Duodenal mucosa (tissue), 2 donors: ENCODE results near the gene RIPOR3.
"Not testable (repeated sequence)": the region's sequence is repeated elsewhere in the genome, so short reads cannot be mapped to it uniquely, and the experiment has no call there.

ENCODE experiments used
- H3K27ac ChIP-seq: one replicate; pipeline ENCODE4 v1.7.0; 2013; ENCODE audit warnings: low read depth, low read length
- H3K27me3 ChIP-seq, 2 donors: one replicate each; pipeline ENCODE4 v1.7.0; 2013; ENCODE audit warnings: low read length in 2 of 2, control low read depth in 1 of 2; ENCODE audit not compliant: insufficient read depth in 2 of 2, control insufficient read depth in 1 of 2
- H3K36me3 ChIP-seq, 2 donors: one replicate each; pipeline ENCODE4 v1.7.0; 2013; ENCODE audit warnings: low read length in 2 of 2, control low read depth in 1 of 2; ENCODE audit not compliant: insufficient read depth in 2 of 2, control insufficient read depth in 1 of 2
- H3K4me1 ChIP-seq, 2 donors: one replicate each; pipeline ENCODE4 v1.7.0; 2013; ENCODE audit warnings: low read length in 2 of 2, control low read depth in 1 of 2; ENCODE audit not compliant: insufficient read depth in 2 of 2, control insufficient read depth in 1 of 2
- H3K4me3 ChIP-seq, 2 donors: one replicate each; pipeline ENCODE4 v1.7.0; 2013; ENCODE audit warnings: low read length in 2 of 2, low read depth in 1 of 2
- H3K9ac ChIP-seq, 2 donors: one replicate each; pipeline ENCODE4 v1.7.0; 2013; ENCODE audit warnings: low read length in 2 of 2, low read depth in 1 of 2
- H3K9me3 ChIP-seq, 2 donors: one replicate each; pipeline ENCODE4 v1.7.0; 2013; ENCODE audit warnings: low read length in 2 of 2, control low read depth in 1 of 2; ENCODE audit not compliant: control insufficient read depth in 1 of 2

Gene RIPOR3

GRCh38 chr20:50598768-50599167 lies 92.6 kb downstream of the RIPOR3 start:
- not testable (repeated sequence) for H3K9me3 ChIP-seq, H3K4me3 ChIP-seq, H3K36me3 ChIP-seq, H3K27ac ChIP-seq, H3K4me1 ChIP-seq, H3K9ac ChIP-seq
- peaks cover 10 to 15% of the 10 kb centered on the region in 2 donors for H3K27me3 ChIP-seq

- H3K27ac ChIP-seq: no peak overlapping the region
- H3K36me3 ChIP-seq: no peaks in the 10 kb centered on the region
- no peak overlapping the region for H3K4me3 ChIP-seq
- H3K4me1 ChIP-seq: no peaks in the 10 kb centered on the region
- H3K9me3 ChIP-seq: no peaks in the 10 kb centered on the region
- H3K27me3 ChIP-seq: peaks cover 10 to 15% of the 10 kb centered on the region in 2 donors
- no peak overlapping the region for H3K9ac ChIP-seq
Measured at GRCh38 chr20:50598074-50598473, 93.3 kb downstream of the RIPOR3 start.

- no peaks in the 10 kb centered on the region for H3K36me3 ChIP-seq
- no peak overlapping the region for H3K27ac ChIP-seq
- no peak overlapping the region for H3K9ac ChIP-seq
- H3K4me3 ChIP-seq: no peak overlapping the region
- peaks cover 0 to under 1% of the 10 kb centered on the region in 2 donors for H3K4me1 ChIP-seq
- no peaks in the 10 kb centered on the region for H3K9me3 ChIP-seq
- peaks cover 10 to 15% of the 10 kb centered on the region in 2 donors for H3K27me3 ChIP-seq
Measured at GRCh38 chr20:50597406-50597969, 93.9 kb downstream of the RIPOR3 start.

GRCh38 chr20:50596694-50597021 lies 94.7 kb downstream of the RIPOR3 start:
- Histone ChIP-seq H3K4me3 (no peak overlapping the region), H3K4me1 (peaks cover 0 to 6% of the 10 kb centered on the region in 2 donors), H3K27ac (no peak overlapping the region), H3K9ac (no peak overlapping the region), H3K9me3 (no peaks in the 10 kb centered on the region), H3K27me3 (peaks cover 10 to 15% of the 10 kb centered on the region in 2 donors), H3K36me3 (no peaks in the 10 kb centered on the region)

- Histone ChIP-seq H3K27me3 (peaks cover 10 to 15% of the 10 kb centered on the region in 2 donors), H3K27ac (no peak overlapping the region), H3K9ac (no peak overlapping the region), H3K36me3 (no peaks in the 10 kb centered on the region), H3K4me1 (peaks cover 0 to 6% of the 10 kb centered on the region in 2 donors), H3K4me3 (no peak overlapping the region), H3K9me3 (no peaks in the 10 kb centered on the region)
Measured at GRCh38 chr20:50595988-50596693, 95.2 kb downstream of the RIPOR3 start.

GRCh38 chr20:50595433-50595895 lies 95.9 kb downstream of the RIPOR3 start:
- H3K36me3 ChIP-seq: no peaks in the 10 kb centered on the region
- no peak overlapping the region for H3K9ac ChIP-seq
- no peaks in the 10 kb centered on the region for H3K9me3 ChIP-seq
- H3K27ac ChIP-seq: no peak overlapping the region
- no peak overlapping the region for H3K4me3 ChIP-seq
- H3K4me1 ChIP-seq: peaks cover 0 to 6% of the 10 kb centered on the region in 2 donors
- H3K27me3 ChIP-seq: peaks cover 10 to 15% of the 10 kb centered on the region in 2 donors

GRCh38 chr20:50594591-50595432 lies 96.5 kb downstream of the RIPOR3 start:
- no peak overlapping the region for H3K27ac ChIP-seq
- H3K4me1 ChIP-seq: peaks cover 0 to 6% of the 10 kb centered on the region in 2 donors
- no peak overlapping the region for H3K9ac ChIP-seq
- H3K36me3 ChIP-seq: no peaks in the 10 kb centered on the region
- H3K27me3 ChIP-seq: peaks cover 10 to 15% of the 10 kb centered on the region in 2 donors
- no peak overlapping the region for H3K4me3 ChIP-seq
- no peaks in the 10 kb centered on the region for H3K9me3 ChIP-seq

GRCh38 chr20:50594231-50594590 lies 97.1 kb downstream of the RIPOR3 start:
- no peak overlapping the region for H3K4me3 ChIP-seq
- H3K9me3 ChIP-seq: no peaks in the 10 kb centered on the region
- peaks cover 0 to 5% of the 10 kb centered on the region in 2 donors for H3K36me3 ChIP-seq
- peaks cover 10 to 15% of the 10 kb centered on the region in 2 donors for H3K27me3 ChIP-seq
- peaks cover 0 to 6% of the 10 kb centered on the region in 2 donors for H3K4me1 ChIP-seq
- no peak overlapping the region for H3K9ac ChIP-seq
- H3K27ac ChIP-seq: no peak overlapping the region

- H3K27ac ChIP-seq: no peak overlapping the region
- no peak overlapping the region for H3K9ac ChIP-seq
- H3K27me3 ChIP-seq: peaks cover 10 to 15% of the 10 kb centered on the region in 2 donors
- H3K4me3 ChIP-seq: no peak overlapping the region
- H3K9me3 ChIP-seq: no peaks in the 10 kb centered on the region
- peaks cover 0 to 6% of the 10 kb centered on the region in 2 donors for H3K4me1 ChIP-seq
- H3K36me3 ChIP-seq: peaks cover 0 to 5% of the 10 kb centered on the region in 2 donors
Measured at GRCh38 chr20:50593005-50593335, 98.4 kb downstream of the RIPOR3 start.
